ENCODE data around the gene TSSK3. TPM values are rescaled to one million over a fixed set of nuclear protein-coding genes. Genes with fewer than 3 reads are reported as not detected.
"Not testable (repeated sequence)": the region's sequence is repeated elsewhere in the genome, so short reads cannot be mapped to it uniquely, and the experiment has no call there.

The TSSK3 gene
- total and polyA plus RNA-seq, 7 donors = 1.1 to 2.2 (median 1.8) TPM; not detected in 3

DNA sequence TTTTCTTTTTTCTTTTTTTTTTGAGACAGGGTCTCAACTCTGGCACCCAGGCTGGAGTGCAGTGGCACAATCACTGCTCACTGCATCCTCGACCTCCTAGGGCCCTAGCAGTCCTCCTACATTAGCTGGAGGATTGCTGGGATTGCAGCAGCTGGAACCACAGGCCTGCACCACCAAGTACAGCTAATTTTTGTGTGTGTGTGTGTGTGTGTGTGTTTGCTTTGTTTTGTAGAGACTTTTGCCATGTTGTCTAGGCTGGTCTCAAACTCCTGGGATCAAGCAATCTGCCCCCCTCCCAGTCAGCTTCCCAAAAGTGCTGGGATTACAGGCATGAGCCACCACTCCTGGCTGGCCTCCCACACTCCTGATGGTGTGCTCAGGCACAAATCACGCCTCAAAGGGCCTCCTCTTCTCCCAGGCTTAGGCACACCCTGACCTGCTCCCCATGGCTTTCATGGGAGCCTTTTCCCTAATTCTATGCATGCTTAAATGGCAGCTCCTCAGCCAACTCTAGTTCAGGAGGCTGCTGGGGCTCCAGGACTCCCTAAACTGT, 9.4 kb upstream of the TSSK3 start:
- Histone ChIP-seq H3K4me1 (peaks cover 0 to 26% (median 19%) of the 10 kb centered on the region in 4 donors), H3K9me3 (no peaks in the 10 kb centered on the region), H3K27me3 (no peaks in the 10 kb centered on the region), H3K4me3 (no peak overlapping the region), H3K36me3 (no peaks in the 10 kb centered on the region), H3K27ac (peak overlapping the region; percentile 35 to 93 (median 86))
- TF ChIP-seq, protein P1, sequence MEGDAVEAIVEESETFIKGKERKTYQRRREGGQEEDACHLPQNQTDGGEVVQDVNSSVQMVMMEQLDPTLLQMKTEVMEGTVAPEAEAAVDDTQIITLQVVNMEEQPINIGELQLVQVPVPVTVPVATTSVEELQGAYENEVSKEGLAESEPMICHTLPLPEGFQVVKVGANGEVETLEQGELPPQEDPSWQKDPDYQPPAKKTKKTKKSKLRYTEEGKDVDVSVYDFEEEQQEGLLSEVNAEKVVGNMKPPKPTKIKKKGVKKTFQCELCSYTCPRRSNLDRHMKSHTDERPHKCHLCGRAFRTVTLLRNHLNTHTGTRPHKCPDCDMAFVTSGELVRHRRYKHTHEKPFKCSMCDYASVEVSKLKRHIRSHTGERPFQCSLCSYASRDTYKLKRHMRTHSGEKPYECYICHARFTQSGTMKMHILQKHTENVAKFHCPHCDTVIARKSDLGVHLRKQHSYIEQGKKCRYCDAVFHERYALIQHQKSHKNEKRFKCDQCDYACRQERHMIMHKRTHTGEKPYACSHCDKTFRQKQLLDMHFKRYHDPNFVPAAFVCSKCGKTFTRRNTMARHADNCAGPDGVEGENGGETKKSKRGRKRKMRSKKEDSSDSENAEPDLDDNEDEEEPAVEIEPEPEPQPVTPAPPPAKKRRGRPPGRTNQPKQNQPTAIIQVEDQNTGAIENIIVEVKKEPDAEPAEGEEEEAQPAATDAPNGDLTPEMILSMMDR (IDR thresholded peaks at IDR 0.05) = no peak
- no peak for TF ChIP-seq POLR2A (IDR thresholded peaks at IDR 0.05)
- TF ChIP-seq POLR2AphosphoS5 (IDR thresholded peaks at IDR 0.05) = no peak
- TF ChIP-seq EP300 (IDR thresholded peaks at IDR 0.05) = no peak
- no peak for DNase-seq
- intact Hi-C loops (cut with DNase I) = loop anchor here (5.0 kb wide), 2 partner anchors 39 to 131 kb away; partner anchors contain the start of genes BSDC1, EIF3I and TMEM234
- WGBS, 2 donors = 77 to 84% methylated on average over 2 of the region's 2 CpGs

DNA sequence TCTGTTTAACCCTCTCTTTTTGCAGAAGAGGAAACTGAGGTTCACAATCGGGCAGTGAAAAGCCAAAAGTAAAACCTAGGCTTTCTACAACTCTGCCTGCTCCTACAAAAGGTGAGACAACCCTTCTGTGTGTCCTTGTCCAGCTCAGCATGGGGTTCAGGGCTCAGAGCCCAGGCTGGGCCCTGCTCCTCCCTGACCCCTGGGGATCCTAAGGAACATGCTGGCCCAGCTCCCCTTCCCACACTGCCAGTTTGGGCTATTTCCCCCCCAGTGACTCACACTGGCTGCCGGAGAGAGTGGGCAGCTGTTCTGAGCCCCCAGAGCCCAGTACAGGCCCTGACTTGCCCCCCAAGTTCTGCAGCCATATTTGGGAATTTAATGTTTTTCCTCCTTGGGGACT, 8.9 kb upstream of the TSSK3 start:
- peaks cover 0 to 26% (median 19%) of the 10 kb centered on the region in 4 donors for H3K4me1 ChIP-seq
- DNase-seq = no peak
- intact Hi-C loops (cut with DNase I) = loop anchor here (5.0 kb wide), 2 partner anchors 39 to 131 kb away; partner anchors contain the start of genes BSDC1, EIF3I and TMEM234

DNA sequence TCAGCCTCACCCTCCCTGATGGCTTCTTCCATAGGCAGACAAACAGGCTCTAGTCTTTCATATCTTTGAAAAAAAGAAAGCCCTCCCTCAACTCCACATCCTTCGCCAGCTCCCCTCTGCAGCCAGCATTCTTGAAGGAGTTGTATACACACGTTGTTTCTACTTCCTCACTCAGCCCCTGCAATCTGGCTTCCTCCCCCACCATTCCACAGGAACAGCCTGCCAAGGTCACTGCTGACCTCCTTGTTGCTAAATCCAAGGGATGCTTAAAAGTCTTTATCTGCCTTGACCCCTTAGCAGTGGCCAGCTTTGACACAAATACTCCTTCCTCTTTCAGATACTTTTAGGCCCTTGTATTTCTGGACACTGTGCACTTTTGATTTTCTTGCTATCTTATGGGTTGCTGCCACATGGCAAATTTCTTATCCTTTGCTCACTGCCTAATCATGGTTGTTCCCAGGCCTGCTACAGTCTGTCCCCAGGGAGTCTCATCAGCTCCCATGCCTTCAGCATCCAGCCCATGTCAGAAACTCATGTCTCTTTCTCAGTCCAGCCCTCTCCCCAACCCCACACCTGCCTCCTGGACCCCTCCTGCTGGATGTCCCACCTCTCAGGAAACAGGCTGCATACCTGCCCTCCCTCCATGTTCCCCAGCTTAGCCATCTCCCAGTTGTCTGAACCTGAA, 8.3 kb upstream of the TSSK3 start:
- 57 to 63% methylated on average over 2 of the region's 2 CpGs for WGBS, 2 donors
- TF ChIP-seq POLR2AphosphoS5 (IDR thresholded peaks at IDR 0.05) (no peak), EP300 (IDR thresholded peaks at IDR 0.05) (no peak), POLR2A (IDR thresholded peaks at IDR 0.05) (no peak)
- TF ChIP-seq, protein P1 (IDR thresholded peaks at IDR 0.05) = no peak

More for the DNA sequence above, 8.9 kb upstream of the TSSK3 start:
- peak overlapping the region in 3 of 4 donors; percentile 25 to 35 (median 33) for H3K27ac ChIP-seq
- H3K9me3 ChIP-seq = no peaks in the 10 kb centered on the region
- no peaks in the 10 kb centered on the region for H3K27me3 ChIP-seq
- H3K4me3 ChIP-seq = no peak overlapping the region
- H3K36me3 ChIP-seq = no peaks in the 10 kb centered on the region
- 70 to 84% methylated on average over 2 of the region's 2 CpGs for WGBS, 2 donors
- TF ChIP-seq POLR2AphosphoS5 (IDR thresholded peaks at IDR 0.05) = no peak
- TF ChIP-seq, protein P1 (IDR thresholded peaks at IDR 0.05) = no peak
- TF ChIP-seq POLR2A (IDR thresholded peaks at IDR 0.05) = no peak
- TF ChIP-seq EP300 (IDR thresholded peaks at IDR 0.05) = no peak

DNA sequence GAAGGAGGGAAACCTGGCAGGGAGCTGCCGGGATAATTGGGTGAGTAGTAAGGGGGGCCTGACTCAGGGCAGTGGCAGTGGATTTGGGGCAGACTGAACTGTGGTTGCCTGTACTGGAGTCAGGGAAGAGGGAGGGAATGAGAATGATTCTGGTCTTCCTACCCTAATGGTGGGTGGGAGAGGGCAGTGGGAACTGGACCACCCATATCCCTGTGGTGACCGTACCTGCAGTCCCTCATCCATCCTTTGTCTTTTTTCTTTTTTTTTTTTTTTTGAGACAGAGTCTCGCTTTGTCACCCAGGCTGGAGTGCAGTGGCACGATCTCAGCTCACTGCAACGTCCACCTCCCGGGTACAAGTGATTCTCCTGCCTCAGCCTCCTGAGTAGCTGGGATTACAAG, 6.6 kb upstream of the TSSK3 start:
- H3K36me3 ChIP-seq; DNase-seq; H3K9me3 ChIP-seq; intact Hi-C loops (cut with DNase I); H3K27me3 ChIP-seq; H3K27ac ChIP-seq; H3K4me3 ChIP-seq: not testable (repeated sequence)
- WGBS, 2 donors = 93% methylated on average over 6 of the region's 6 CpGs
- peaks cover 0 to 25% (median 19%) of the 10 kb centered on the region in 4 donors for H3K4me1 ChIP-seq

More for the DNA sequence above, 8.3 kb upstream of the TSSK3 start:
- H3K4me3 ChIP-seq = no peak overlapping the region
- peak; percentile 84 for DNase-seq
- no peaks in the 10 kb centered on the region for H3K27me3 ChIP-seq
- H3K4me1 ChIP-seq = peaks cover 0 to 26% (median 19%) of the 10 kb centered on the region in 4 donors
- peak overlapping the region in 3 of 4 donors; percentile 25 to 35 (median 33) for H3K27ac ChIP-seq
- intact Hi-C loops (cut with DNase I) = loop anchor here (5.0 kb wide), 2 partner anchors 38 to 132 kb away; partner anchors contain the start of genes BSDC1, EIF3I and TMEM234
- no peaks in the 10 kb centered on the region for H3K9me3 ChIP-seq
- H3K36me3 ChIP-seq = no peaks in the 10 kb centered on the region

DNA sequence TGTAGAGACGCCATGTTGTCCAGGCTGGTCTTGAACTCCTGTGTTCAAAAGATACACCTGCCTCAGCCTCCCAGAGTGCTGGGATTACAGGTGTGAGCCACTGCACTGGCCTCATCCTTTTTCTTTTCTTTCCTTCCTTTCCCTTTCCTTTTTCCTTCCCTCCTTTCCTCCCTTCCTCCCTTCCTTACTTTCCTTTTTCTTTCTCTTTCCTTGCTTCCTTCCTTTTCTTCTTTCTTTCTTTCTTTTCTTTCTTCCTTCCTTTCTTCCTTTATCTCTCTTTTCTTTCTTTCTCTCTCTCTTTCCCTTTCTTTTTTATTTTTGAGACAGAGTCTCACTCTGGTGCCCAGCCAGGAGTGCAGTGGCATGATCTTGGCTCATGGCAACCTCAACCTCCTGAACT, 5.9 kb upstream of the TSSK3 start:
- no peaks in the 10 kb centered on the region for H3K27me3 ChIP-seq
- H3K27ac ChIP-seq = no peak overlapping the region
- H3K4me3 ChIP-seq = no peak overlapping the region
- intact Hi-C loops (cut with DNase I) = no loop called here
- H3K4me1 ChIP-seq = peaks cover 0 to 30% (median 23%) of the 10 kb centered on the region in 4 donors
- 88 to 94% methylated on average over 1 of the region's 1 CpG for WGBS, 2 donors
- peaks cover 0 to 5% (median 0%) of the 10 kb centered on the region in 4 donors for H3K36me3 ChIP-seq
- H3K9me3 ChIP-seq = no peaks in the 10 kb centered on the region
- TF ChIP-seq POLR2AphosphoS5 (IDR thresholded peaks at IDR 0.05) (no peak), EP300 (IDR thresholded peaks at IDR 0.05) (no peak), POLR2A (IDR thresholded peaks at IDR 0.05) (no peak)
- TF ChIP-seq, protein P1 (IDR thresholded peaks at IDR 0.05) = no peak
- DNase-seq = no peak
